Measurements from ENCODE around the gene AWAT2.

AWAT2 gene

DNA sequence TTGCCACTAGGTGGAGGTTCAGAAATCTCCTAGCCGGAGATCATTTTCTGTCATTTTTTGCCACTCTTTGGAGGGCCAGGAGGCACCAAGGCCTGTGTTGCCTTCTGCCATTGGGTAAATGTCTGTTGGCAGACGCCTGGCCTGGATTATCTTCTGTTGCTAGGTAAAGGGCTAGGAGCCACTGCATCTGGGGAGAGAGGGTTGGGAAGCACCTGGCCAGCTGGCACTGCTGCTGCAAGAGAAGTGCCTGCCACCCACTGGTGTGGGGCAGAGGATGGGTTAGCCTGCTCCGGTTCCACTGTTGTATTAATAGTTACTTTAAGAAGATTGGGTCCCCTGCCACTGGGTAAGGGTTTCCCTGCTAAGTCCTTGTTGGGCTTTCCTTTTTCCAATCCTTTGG lies 58.1 kb downstream of the AWAT2 start:
- Histone ChIP-seq H3K36me3 (ENCODE audit: insufficient read depth, low read depth, low read length) (no peaks in the 10 kb centered on the region), H3K9ac (ENCODE audit: low read depth, low read length) (no peak overlapping the region)

More for the DNA sequence above, 58.1 kb downstream of the AWAT2 start:
- Histone ChIP-seq H3K4me3 (ENCODE audit: low read length) (no peak overlapping the region), H3K27ac (ENCODE audit: low read length) (no peak overlapping the region), H3K9me3 (ENCODE audit: insufficient read depth, low read depth, low read length) (no peaks in the 10 kb centered on the region), H3K27me3 (ENCODE audit: insufficient read depth, low read length) (no peaks in the 10 kb centered on the region), H3K4me1 (ENCODE audit: insufficient read depth, low read length) (no peaks in the 10 kb centered on the region)
